ENCODE results near the gene ZNF630. TPM values are rescaled to one million over a fixed set of nuclear protein-coding genes. Genes with fewer than 3 reads are reported as not detected.
A peak's percentile ranks its signal among the peaks of the same experiment; 100 is the strongest.

ZNF630 gene
- total and polyA plus RNA-seq, 10 of the 15 experiments (the other 5 are each of a cell fraction or from before 2014, with no cell fraction given) = 0.96 to 1.9 (median 1.2) TPM

DNA sequence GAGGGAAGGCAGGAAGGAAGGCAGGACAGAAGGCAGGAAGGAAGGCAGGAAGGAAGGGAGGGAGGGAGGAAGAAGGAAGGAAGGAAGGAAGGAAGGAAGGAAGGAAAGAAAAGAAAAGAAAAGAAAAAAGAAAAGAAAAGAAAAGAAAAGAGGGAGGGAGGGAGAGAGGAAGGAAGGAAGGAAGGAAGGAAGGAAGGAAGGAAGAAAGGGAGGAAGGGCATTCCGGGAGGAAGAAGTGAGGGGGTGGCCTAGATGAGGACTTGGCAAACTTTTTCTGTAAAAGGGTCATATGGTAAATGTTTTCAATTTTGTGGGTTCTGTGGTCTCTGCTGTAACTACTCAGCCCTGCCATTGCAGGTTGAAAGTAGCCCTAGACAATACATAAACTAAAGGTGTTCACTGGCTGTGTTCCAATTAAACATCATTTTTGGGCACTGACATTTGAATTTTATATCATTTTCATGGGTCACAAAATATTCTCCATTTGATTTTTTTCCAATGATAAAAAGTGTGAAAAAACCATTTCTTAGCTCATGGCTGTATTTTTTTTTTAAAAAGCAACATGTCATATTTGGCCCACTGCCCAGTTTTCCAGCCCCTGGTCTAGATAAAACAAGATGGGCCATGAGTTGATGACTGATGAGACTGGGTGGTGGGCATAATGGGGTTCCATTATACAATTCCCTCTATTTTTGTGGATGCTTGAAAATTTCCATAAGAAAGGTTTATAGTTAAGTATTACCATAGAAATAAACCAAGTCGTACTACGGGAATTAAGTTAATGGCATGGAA, 3.1 kb downstream of the ZNF630 start:
- Histone ChIP-seq H3K27ac (ENCODE audit: control insufficient read depth, insufficient read depth) (no peak overlapping the region), H2AFZ (ENCODE audit: control insufficient read depth, low read depth, low read length) (no peak overlapping the region), H3K27me3 (replicated peaks in 1 of 2; ENCODE audit: control insufficient read depth in 2 of 2, insufficient read depth in 2 of 2, low read length in 1 of 2) (no peaks in the 10 kb centered on the region), H4K20me1 (ENCODE audit: control insufficient read depth, insufficient read depth) (no peaks in the 10 kb centered on the region), H3K4me2 (ENCODE audit: control insufficient read depth, insufficient read depth) (no peak overlapping the region), H3K4me1 (ENCODE audit: control insufficient read depth, insufficient read depth, low read length) (no peaks in the 10 kb centered on the region), H3K4me3 (no peak overlapping the region), H3K36me3 (ENCODE audit: control insufficient read depth in 2 of 2, insufficient read depth in 2 of 2, low read length in 1 of 2) (no peaks in the 10 kb centered on the region), H3K9ac (ENCODE audit: control insufficient read depth, insufficient read depth, low read length) (no peak overlapping the region), H3K79me2 (ENCODE audit: control insufficient read depth, insufficient read depth, low read length) (no peaks in the 10 kb centered on the region), H3K9me3 (replicated peaks; ENCODE audit: control insufficient read depth, insufficient read depth, low read length) (no peaks in the 10 kb centered on the region; the same call in 2 of the 3 replicates)
- intact Hi-C loops (cut with micrococcal nuclease; ENCODE audit: unreplicated experiment) = no loop called here
- ATAC-seq (no peak), DNase-seq (ENCODE audit: low read depth, low spot score) (no peak), FAIRE-seq (no peak)
- ChIA-PET RAD21 (ENCODE audit: unreplicated experiment) (no interaction called here), POLR2A (no interaction called here), CTCF (interaction anchor here (0.6 kb wide), 1 partner anchor 39 kb away, joined by 3 read pairs; no protein-coding TSS in a partner anchor), SMC1A (ENCODE audit: uncharacterized antibody, unreplicated experiment) (no interaction called here)
- TF ChIP-seq ETV6 (conservative IDR thresholded peaks at IDR 0.05 in 1 of 2, IDR thresholded peaks at IDR 0.05 in 1 of 2; ENCODE audit: borderline replicate concordance in 1 of 2, low read depth in 1 of 2) (peak in 1 of 2 experiments; percentile 60; a peak in 1 of 4 replicates), SIX5 (IDR thresholded peaks at IDR 0.05; ENCODE audit: low read depth, low read length, severe bottlenecking) (no peak)
- BruUV-seq (replicated peaks) = no TSS peak
- in situ Hi-C loops (cut with MboI) = no loop called here
- WGBS (ENCODE audit: insufficient coverage, insufficient replicate concordance, low lambda C conversion rate, missing lambda C conversion rate) = 48% methylated on average over 3 of the region's 3 CpGs

DNA sequence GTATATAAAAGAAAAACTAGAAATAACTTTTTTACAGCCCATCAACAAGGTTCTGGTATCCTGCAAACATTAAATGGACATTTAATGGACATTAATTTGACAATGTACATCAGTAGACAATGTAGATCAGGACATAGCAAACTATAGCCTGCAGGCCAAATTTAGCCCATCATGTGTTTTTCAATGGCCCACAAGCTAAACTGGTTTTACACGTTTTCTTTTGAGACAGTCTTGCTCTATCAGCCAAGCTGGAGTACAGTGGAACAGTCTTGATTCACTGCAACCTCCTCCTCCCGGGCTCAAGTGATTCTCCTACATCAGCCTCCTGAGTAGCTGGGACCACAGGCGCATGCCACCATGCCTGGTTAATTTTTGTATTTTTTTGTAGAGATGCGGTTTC, 7.2 kb downstream of the ZNF630 start:
- RAD21 ChIA-PET (ENCODE audit: unreplicated experiment) = no interaction called here
- no peak overlapping the region for H3K4me3 ChIP-seq
- no peaks in the 10 kb centered on the region for H4K20me1 ChIP-seq (ENCODE audit: control insufficient read depth, insufficient read depth)
- ATAC-seq = no peak
- no peak overlapping the region for H3K4me2 ChIP-seq (ENCODE audit: control insufficient read depth, insufficient read depth)
- H3K79me2 ChIP-seq (ENCODE audit: control insufficient read depth, insufficient read depth, low read length) = no peaks in the 10 kb centered on the region
- CTCF ChIA-PET = no interaction called here
- H3K27me3 ChIP-seq (replicated peaks in 1 of 2; ENCODE audit: control insufficient read depth in 2 of 2, insufficient read depth in 2 of 2, low read length in 1 of 2) = no peaks in the 10 kb centered on the region
- H3K9ac ChIP-seq (ENCODE audit: control insufficient read depth, insufficient read depth, low read length) = no peak overlapping the region
- TF ChIP-seq PML (IDR thresholded peaks at IDR 0.05; ENCODE audit: low read length) (no peak), HDAC6 (IDR thresholded peaks at IDR 0.05; ENCODE audit: unreplicated experiment) (no peak), EGR1 (IDR thresholded peaks at IDR 0.05; ENCODE audit: borderline replicate concordance in 1 of 2, low read depth in 2 of 2, low read length in 2 of 2) (no peak), FOS (IDR thresholded peaks at IDR 0.05; ENCODE audit: borderline replicate concordance, extremely low read depth, insufficient read length) (no peak), YBX1 (IDR thresholded peaks at IDR 0.05) (no peak)
- TF ChIP-seq, protein P1, sequence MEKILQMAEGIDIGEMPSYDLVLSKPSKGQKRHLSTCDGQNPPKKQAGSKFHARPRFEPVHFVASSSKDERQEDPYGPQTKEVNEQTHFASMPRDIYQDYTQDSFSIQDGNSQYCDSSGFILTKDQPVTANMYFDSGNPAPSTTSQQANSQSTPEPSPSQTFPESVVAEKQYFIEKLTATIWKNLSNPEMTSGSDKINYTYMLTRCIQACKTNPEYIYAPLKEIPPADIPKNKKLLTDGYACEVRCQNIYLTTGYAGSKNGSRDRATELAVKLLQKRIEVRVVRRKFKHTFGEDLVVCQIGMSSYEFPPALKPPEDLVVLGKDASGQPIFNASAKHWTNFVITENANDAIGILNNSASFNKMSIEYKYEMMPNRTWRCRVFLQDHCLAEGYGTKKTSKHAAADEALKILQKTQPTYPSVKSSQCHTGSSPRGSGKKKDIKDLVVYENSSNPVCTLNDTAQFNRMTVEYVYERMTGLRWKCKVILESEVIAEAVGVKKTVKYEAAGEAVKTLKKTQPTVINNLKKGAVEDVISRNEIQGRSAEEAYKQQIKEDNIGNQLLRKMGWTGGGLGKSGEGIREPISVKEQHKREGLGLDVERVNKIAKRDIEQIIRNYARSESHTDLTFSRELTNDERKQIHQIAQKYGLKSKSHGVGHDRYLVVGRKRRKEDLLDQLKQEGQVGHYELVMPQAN (conservative IDR thresholded peaks at IDR 0.05) = no peak
- TF ChIP-seq, protein P2, sequence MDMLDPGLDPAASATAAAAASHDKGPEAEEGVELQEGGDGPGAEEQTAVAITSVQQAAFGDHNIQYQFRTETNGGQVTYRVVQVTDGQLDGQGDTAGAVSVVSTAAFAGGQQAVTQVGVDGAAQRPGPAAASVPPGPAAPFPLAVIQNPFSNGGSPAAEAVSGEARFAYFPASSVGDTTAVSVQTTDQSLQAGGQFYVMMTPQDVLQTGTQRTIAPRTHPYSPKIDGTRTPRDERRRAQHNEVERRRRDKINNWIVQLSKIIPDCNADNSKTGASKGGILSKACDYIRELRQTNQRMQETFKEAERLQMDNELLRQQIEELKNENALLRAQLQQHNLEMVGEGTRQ (IDR thresholded peaks at IDR 0.05; ENCODE audit: borderline replicate concordance, low read depth, low read length) = no peak
- no peak for FAIRE-seq
- SMC1A ChIA-PET (ENCODE audit: uncharacterized antibody, unreplicated experiment) = interaction anchor here (1.6 kb wide), 1 partner anchor 19 kb away, joined by 3 read pairs; no protein-coding TSS in a partner anchor
- in situ Hi-C loops (cut with MboI) = no loop called here
- BruUV-seq (replicated peaks) = no TSS peak
- WGBS (ENCODE audit: insufficient coverage, insufficient replicate concordance, low lambda C conversion rate, missing lambda C conversion rate) = 49% methylated on average over 4 of the region's 4 CpGs
- H3K27ac ChIP-seq (ENCODE audit: control insufficient read depth, insufficient read depth) = no peak overlapping the region
- peaks cover 5% of the 10 kb centered on the region for H3K9me3 ChIP-seq (replicated peaks; ENCODE audit: control insufficient read depth, insufficient read depth, low read length)
- POLR2A ChIA-PET = no interaction called here
- intact Hi-C loops (cut with micrococcal nuclease; ENCODE audit: unreplicated experiment) = no loop called here
- peaks cover 0 to 7% of the 10 kb centered on the region in 2 experiments; a peak in 1 of 4 replicates for H3K36me3 ChIP-seq (ENCODE audit: control insufficient read depth in 2 of 2, insufficient read depth in 2 of 2, low read length in 1 of 2)
- DNase-seq (ENCODE audit: low read depth, low spot score) = no peak
- H2AFZ ChIP-seq (ENCODE audit: control insufficient read depth, low read depth, low read length) = no peak overlapping the region
- no peaks in the 10 kb centered on the region for H3K4me1 ChIP-seq (ENCODE audit: control insufficient read depth, insufficient read depth, low read length)
